ENCODE results near the gene UGT2B11.
"Not testable (repeated sequence)": the region's sequence is repeated elsewhere in the genome, so short reads cannot be mapped to it uniquely, and the experiment has no call there.

Gene UGT2B11

GRCh38 chr4:69214716-69215115, at the start of gene UGT2B11:
TSS of gene UGT2B11 (minus strand) at chr4:69214748. CDS start at chr4:69214722, 26 bp downstream.
- no peak for DNase-seq

DNA sequence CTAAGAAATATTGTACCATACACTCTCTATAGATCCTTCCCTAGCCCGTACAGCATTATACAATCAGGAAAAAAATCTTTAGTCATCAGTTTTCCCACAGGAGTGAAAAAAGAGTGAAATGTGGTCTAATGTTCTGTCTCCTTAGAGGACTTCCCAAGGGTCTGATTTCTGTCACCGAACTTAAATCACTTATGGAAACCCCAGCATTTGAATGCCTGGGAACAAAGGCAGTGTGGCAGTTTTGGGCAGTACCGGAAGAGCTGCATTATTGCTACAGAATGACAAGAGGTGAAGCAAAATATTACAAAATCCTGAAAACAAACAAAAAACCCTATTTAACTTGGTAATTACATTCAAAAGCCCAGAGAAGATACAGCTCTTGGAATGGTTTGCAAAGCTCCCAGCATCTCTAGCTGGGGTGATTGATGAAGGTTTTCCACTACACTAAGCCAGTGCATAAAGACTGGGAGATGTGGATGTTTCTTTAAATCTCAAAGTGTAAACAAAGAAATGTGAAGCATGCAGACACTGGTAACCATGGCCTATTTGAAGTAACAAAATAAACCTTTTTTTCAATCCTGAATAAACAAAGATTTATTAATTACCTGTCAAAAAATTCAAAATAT, 38.7 kb upstream of the UGT2B11 start:
- DNase-seq: not testable (repeated sequence)

GRCh38 chr4:69250884-69251283, 36.3 kb upstream of the UGT2B11 start:
- not testable (repeated sequence) for DNase-seq

GRCh38 chr4:69242562-69243240, 28.2 kb upstream of the UGT2B11 start:
- DNase-seq: not testable (repeated sequence)

GRCh38 chr4:69241746-69242145, 27.2 kb upstream of the UGT2B11 start:
- not testable (repeated sequence) for DNase-seq

GRCh38 chr4:69240787-69241186, 26.2 kb upstream of the UGT2B11 start:
- DNase-seq: not testable (repeated sequence)

DNA sequence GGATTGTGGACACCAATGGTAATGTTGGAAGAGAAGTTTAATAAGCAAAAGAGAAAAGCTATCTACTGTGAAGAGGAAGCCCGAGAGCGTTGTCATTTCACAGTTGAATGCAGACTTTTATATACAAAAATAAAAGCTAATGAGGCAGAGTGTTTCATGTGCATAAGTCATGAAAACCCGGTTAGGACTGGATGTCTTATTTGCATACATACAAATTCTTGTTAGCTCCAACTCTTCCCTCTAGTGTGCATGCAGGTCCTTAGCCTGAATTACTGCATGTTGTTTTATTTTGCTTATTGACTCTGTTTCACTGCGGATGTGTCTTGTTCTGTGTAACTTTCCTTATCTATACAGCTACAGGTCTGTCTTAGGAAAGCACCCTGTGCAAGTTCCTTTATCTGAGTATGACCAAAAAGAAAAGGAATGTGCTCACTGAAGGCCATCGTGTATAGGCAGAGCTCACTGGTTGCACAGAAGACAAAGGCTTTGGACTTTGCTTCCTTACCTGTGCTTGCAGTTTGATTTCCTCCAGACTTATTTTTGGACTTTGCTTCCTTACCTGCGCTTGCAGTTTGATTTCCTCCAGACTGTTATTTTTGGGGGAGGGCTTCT, 25.1 kb upstream of the UGT2B11 start:
- no peak for DNase-seq

DNA sequence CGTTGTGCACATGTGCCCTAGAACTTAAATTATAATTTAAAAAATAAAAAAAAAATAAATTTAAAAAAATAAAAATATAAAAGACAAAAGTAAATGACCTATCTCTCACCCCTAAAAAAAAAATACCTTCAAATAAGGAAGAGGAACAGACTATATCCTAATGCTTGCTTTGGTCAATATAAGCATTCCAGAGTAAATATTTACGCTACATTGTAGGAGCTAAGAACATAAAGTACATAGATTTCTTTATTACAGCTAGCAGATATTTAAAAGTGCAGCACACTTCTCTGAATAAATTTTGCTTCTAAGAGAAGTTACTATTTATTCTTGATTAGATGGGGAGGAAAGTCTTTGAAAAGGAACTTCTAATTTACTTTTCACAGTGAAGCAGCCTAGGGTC, 24.5 kb upstream of the UGT2B11 start:
- no peak for DNase-seq

- no peak for DNase-seq
These were observed 10.3 kb upstream of the UGT2B11 start for GRCh38 chr4:69224891-69225290.

GRCh38 chr4:69223277-69223676, 8.7 kb upstream of the UGT2B11 start:
- not testable (repeated sequence) for DNase-seq

- DNase-seq: not testable (repeated sequence)
These were observed 3.9 kb upstream of the UGT2B11 start for GRCh38 chr4:69218491-69218890.

DNA sequence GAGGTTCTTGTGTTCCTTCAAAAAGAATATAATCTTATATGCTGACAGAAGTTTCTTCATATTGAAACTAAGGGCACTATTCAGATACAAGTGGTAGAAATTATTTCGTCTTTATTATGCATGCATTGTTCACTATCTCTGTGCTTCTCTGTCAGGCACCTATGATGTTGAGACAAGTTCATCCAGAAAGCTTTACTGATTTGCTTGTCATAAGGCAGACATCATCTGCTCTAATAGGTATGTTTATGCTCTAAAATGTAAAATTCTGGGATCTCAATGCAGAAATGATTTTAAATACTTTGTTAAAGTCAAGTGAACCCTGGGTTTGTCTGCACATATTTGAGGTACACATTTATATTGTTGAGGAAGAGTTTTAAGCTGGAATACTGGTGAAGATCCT, 3.6 kb downstream of the UGT2B11 start:
- no peak for DNase-seq

DNA sequence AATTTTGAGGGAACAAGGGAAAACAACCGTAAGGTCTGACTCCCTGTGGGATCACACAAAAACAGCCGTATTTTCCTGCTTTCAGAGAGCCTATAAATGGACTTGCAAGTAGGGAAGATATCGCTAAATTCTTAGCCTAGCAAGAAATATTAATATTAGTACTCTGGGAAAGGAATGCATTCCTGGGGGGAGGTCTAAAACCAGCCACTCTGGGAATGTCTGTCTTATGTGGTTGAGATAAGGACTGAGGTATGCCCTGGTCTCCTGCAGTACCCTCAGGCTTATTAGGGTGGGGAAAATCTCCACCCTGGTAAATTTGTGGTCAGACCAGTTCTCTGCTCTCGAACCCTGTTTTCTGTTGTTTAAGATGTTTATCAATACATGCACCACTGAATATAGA, 16.0 kb downstream of the UGT2B11 start:
- DNase-seq: not testable (repeated sequence)

GRCh38 chr4:69196209-69196965, 18.2 kb downstream of the UGT2B11 start:
- DNase-seq: no peak

- DNase-seq: no peak
These were observed 20.4 kb downstream of the UGT2B11 start for GRCh38 chr4:69194166-69194565.

DNA sequence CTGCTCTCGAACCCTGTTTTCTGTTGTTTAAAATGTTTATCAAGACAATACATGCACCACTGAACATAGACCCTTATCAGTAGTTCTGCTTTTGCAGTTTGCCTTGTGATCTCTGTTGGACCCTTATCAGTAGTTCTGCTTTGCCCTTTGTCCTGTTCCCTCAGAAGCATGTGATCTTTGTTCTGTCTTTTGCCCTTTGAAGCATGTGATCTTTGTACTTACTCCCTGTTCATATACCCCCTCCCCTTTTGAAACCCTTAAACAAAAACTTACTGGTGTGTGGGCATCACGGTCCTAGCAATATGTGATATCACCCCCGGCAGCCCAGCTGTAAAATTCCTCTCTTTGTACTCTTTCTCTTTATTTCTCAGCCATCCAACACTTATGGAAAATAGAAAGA, 22.6 kb downstream of the UGT2B11 start:
- DNase-seq: not testable (repeated sequence)

- DNase-seq: not testable (repeated sequence)
These were observed 23.9 kb downstream of the UGT2B11 start for GRCh38 chr4:69190621-69191020.

DNA sequence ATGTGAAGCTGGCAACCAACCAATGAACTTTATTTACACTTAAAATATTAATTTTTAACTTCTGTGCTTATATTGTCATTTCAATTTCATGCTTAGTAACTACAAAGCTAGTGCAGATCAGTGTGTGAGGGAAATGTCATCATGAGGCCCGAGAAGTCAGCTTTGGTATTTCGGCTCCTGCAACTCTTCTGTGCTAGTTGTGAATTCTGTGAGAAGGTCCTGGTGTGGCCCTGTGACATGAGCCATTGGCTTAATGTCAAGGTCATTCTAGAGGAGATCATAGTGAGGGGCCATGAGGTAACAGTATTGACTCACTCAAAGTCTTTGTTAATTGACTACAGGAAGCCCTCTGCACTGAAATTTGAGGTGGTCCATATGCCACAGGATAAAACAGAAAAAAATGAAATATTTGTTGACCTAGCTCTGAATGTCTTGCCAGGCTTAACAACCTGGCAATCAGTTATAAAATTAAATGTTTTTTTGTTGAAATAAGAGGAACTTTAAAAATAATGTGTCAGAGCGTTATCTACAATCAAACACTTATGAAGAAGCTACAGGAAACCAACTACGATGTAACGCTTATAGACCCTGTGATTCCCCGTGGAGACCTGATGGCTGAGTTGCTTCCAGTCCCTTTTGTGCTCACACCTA, 32.9 kb downstream of the UGT2B11 start:
- DNase-seq: not testable (repeated sequence)

DNA sequence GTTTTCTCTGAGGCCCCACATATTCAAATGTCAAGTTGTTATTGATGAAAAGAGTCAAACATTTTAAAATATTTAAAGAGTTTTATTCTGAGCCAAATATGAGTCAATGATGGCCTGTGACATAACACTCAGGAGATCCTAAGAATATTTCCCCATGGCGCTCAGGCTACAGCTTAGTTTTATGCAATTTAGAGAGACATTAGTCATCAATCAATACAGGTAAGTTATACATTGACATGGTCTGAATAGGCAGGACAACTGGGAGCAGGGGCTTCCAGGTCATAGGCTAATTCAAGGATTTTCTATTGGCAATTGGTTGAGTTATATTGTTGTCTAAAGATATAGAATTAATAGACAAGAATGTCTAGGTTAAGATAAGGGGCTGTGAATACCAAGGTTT, 34.7 kb downstream of the UGT2B11 start:
- DNase-seq: not testable (repeated sequence)

DNA sequence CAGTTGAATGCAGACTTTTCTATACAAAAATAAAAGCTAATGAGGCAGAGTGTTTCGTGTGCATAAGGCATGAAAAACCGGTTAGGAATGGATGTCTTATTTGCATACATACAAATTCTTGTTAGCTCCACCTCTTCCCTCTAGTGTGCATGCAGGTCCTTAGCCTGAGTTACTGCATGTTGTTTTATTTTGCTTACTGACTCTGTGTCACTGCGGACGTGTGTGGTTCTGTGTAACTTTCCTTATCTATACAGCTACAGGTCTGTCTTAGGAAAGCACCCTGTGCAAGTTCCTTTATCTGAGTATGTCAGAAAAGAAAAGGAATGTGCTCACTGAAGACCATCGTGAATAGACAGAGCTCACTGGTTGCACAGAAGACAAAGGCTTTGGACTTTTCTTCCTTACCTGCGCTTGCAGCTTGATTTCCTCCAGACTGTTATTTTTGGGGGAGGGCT, 35.8 kb downstream of the UGT2B11 start:
- DNase-seq: not testable (repeated sequence)

- peak; percentile 1 to 15 for DNase-seq
These were observed 44.1 kb downstream of the UGT2B11 start for GRCh38 chr4:69170233-69171134.

DNA sequence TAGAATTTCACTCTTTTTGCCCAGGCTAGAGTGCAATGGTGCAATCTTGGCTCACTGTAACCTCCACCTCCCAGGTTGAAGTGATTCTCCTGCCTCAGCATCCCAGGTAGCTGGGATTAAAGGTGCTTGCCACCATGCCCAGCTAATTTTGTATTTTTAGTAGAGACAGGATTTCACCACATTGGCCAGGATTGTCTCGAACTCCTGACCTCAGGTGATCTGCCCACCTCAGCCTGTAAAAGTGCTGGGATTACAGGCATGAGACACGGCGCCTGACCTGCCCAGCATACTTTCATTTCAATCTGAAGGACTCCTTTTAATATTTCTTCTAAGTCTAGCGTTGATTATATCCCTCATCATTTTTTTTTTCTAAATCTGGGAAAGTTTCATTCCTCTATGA, 45.4 kb downstream of the UGT2B11 start:
- not testable (repeated sequence) for DNase-seq
